Heart right ventricle (tissue), 16 donors: ENCODE results near the gene PLEKHD1. TPM values are rescaled to one million over a fixed set of nuclear protein-coding genes. Genes with fewer than 3 reads are reported as not detected.

Source experiments
- ATAC-seq, 8 donors: fragments of 200-7000 bp; cut with Tn5 transposase; one replicate each; pipeline ENCODE4 v1.9.1; 2020; ENCODE audit warnings: mild to moderate bottlenecking in 8 of 8, moderate library complexity in 8 of 8, moderate number of reproducible peaks in 1 of 8
- DNase-seq, 2 donors: peaks; one replicate each; pipeline ENCODE4 v3.0.0-alpha.2; 2020
- H3K27ac ChIP-seq, 10 donors: fragments of 200-600 bp; sonication (generic) in 2 of 10; one replicate each; pipeline versions ENCODE4 v1.5.0 to v1.8.0; 2020 to 2022; ENCODE audit warnings: mild to moderate bottlenecking in 3 of 10
- H3K27me3 ChIP-seq, 7 donors: fragments of 200-600 bp; one replicate each; pipeline ENCODE4 v1.8.0; 2021 to 2022; ENCODE audit warnings: mild to moderate bottlenecking in 2 of 7
- H3K36me3 ChIP-seq, 9 donors: fragments of 200-600 bp; sonication (generic) in 1 of 9; one replicate each; pipeline versions ENCODE4 v1.5.0 to v1.8.0; 2020 to 2022; ENCODE audit warnings: mild to moderate bottlenecking in 2 of 9
- H3K4me1 ChIP-seq, 9 donors: fragments of 200-600 bp; sonication (generic) in 1 of 9; one replicate each; pipeline versions ENCODE4 v1.5.0 to v1.8.0; 2020 to 2022; ENCODE audit warnings: mild to moderate bottlenecking in 4 of 9
- H3K4me3 ChIP-seq, 10 donors: fragments of 200-600 bp; sonication (generic) in 2 of 10; one replicate each; pipeline versions ENCODE4 v1.5.0 to v1.8.0; 2020 to 2022; ENCODE audit warnings: mild to moderate bottlenecking in 7 of 10, moderate library complexity in 2 of 10
- H3K9me3 ChIP-seq, 11 donors: fragments of 200-600 bp in 10 of 11; sonication (generic) in 2 of 11; one replicate each; pipeline versions ENCODE4 v1.5.0 to v1.8.0; 2013 to 2022; ENCODE audit warnings: mild to moderate bottlenecking in 2 of 11, control low read depth in 1 of 11, moderate library complexity in 1 of 11
- CTCF ChIP-seq, 9 donors: fragments of 200-600 bp; sonication (generic) in 2 of 9; IDR thresholded peaks; one replicate each; pipeline versions ENCODE4 v1.5.0 to v1.8.0; 2021 to 2022; ENCODE audit warnings: antibody characterized with exemption in 9 of 9, mild to moderate bottlenecking in 5 of 9, moderate library complexity in 1 of 9
- WGBS, 2 donors: extraction: QIAGEN DNeasy Blood & Tissue Kit; methylation state at CpG; one replicate each; pipeline ENCODE4 v1.1.7; 2013; ENCODE audit warnings: inconsistent platforms in 1 of 2; 5-methylcytosine and 5-hydroxymethylcytosine counted together
- intact Hi-C, 10 donors: fragments of 100-400 bp; cut with DNase I; formaldehyde crosslinking; loops; one replicate each; pipeline versions ENCODE4 v1.11.1 to v1.14.2; 2022
- polyA plus RNA-seq, 2 donors: library from polyadenylated mRNA; stranded (reverse); fragments of 200-250 nt; gene quantifications; one replicate each; pipeline ENCODE4 v1.2.3, GENCODE V29; 2013
- total RNA-seq, 10 donors: library from RNA; stranded (reverse); fragmentation: NEBNext Ultra II Directional in 3 of 10; extraction: Animal tissue kit (Norgen Biotek cat#: 25700) in 3 of 10; gene quantifications; one replicate each; pipeline versions ENCODE4 v1.2.1 to v1.2.4, GENCODE V29; 2021 to 2023
- donor health status: Arrhythmogenic right ventricular cardiomyopathy.
- donor health status: ischemic (EF 13 %, LVEDD 7.1; RV severe dilation, severe dysfunction).
- donor health status: healthy with polysubstance abuse.
- donor health status: DM: no; HTN: yes; CAD: no.
- donor health status: DM: no; HTN: no; CAD: no.
- donor health status: ischemic (EF 25% LVEDD 6.9; RV normal size, moderate dysfunction).
- donor health status: ischemic (EF 25% LVEDD 5.7; RV mildly dilated, moderate dysfunction).
- donor health status: healthy.
- donor health status: DM: yes; HTN: yes; CAD: no.
- donor health status: Ischemic cardiomyopathy.
- donor health status: ischemic (EF 35%, LVEDD 5.7; RV mildly dilated, moderate dysfunction).
- donor health status: nonischemic (EF 11% LVEDD 7.7; RV severe dilation, severe dysfunction).
- donor health status: DM: yes; HTN: yes; CAD: no.
- donor health status: PGD.
- donor health status: ischemic (EF 29% LVEDD 5.4; RV normal size, mild dysfunction).
- donor health status: nonischemic (EF 23%, LVEDD 6.1; RV moderate dilation, normal function).

The PLEKHD1 gene
- total and polyA plus RNA-seq, 12 donors, result 0.01 to 0.23 (median 0.15) TPM; not detected in 2

- no peak overlapping the region for H3K27ac ChIP-seq
- H3K4me3 ChIP-seq, result no peak overlapping the region
- H3K27me3 ChIP-seq, result peaks cover 0 to 4% (median 0%) of the 10 kb centered on the region in 7 donors
- H3K9me3 ChIP-seq, result no peaks in the 10 kb centered on the region
- intact Hi-C loops, result no loop called here
- 74 to 81% methylated on average over 3 of the region's 3 CpGs for WGBS, 2 donors
- H3K36me3 ChIP-seq, result no peaks in the 10 kb centered on the region
- ATAC-seq (no peak), DNase-seq (no peak)
- TF ChIP-seq CTCF (IDR thresholded peaks at IDR 0.05), result no peak
- H3K4me1 ChIP-seq, result peaks cover 0 to 7% (median 0%) of the 10 kb centered on the region in 9 donors
Measured at GRCh38 chr14:69471436-69471835, 13.1 kb upstream of the PLEKHD1 start.

- peaks cover 0 to 4% (median 0%) of the 10 kb centered on the region in 7 donors for H3K27me3 ChIP-seq
- H3K27ac ChIP-seq, result no peak overlapping the region
- no peak for TF ChIP-seq CTCF (IDR thresholded peaks at IDR 0.05)
- intact Hi-C loops, result no loop called here
- H3K9me3 ChIP-seq, result no peaks in the 10 kb centered on the region
- no peaks in the 10 kb centered on the region for H3K36me3 ChIP-seq
- H3K4me3 ChIP-seq, result no peak overlapping the region
- H3K4me1 ChIP-seq, result peaks cover 0 to 7% (median 0%) of the 10 kb centered on the region in 9 donors
- DNase-seq (no peak), ATAC-seq (no peak)
- 89 to 91% methylated on average over 10 of the region's 10 CpGs for WGBS, 2 donors
Measured at GRCh38 chr14:69471916-69472315, 12.6 kb upstream of the PLEKHD1 start.

- TF ChIP-seq CTCF (IDR thresholded peaks at IDR 0.05), result no peak
- Histone ChIP-seq H3K9me3 (no peaks in the 10 kb centered on the region), H3K36me3 (no peaks in the 10 kb centered on the region), H3K27me3 (peaks cover 0 to 4% (median 0%) of the 10 kb centered on the region in 7 donors), H3K27ac (no peak overlapping the region), H3K4me3 (no peak overlapping the region), H3K4me1 (peaks cover 0 to 7% (median 0%) of the 10 kb centered on the region in 9 donors)
- WGBS, 2 donors, result 63 to 65% methylated on average over 3 of the region's 3 CpGs
- DNase-seq (no peak), ATAC-seq (no peak)
- intact Hi-C loops, result no loop called here
Measured at GRCh38 chr14:69473260-69473659, 11.3 kb upstream of the PLEKHD1 start.

GRCh38 chr14:69473946-69474345 lies 10.6 kb upstream of the PLEKHD1 start:
- intact Hi-C loops, result no loop called here
- no peak for TF ChIP-seq CTCF (IDR thresholded peaks at IDR 0.05)
- Histone ChIP-seq H3K27ac (no peak overlapping the region), H3K9me3 (no peaks in the 10 kb centered on the region), H3K4me3 (no peak overlapping the region), H3K27me3 (peaks cover 0 to 4% (median 0%) of the 10 kb centered on the region in 7 donors), H3K4me1 (peaks cover 0 to 2% (median 0%) of the 10 kb centered on the region in 9 donors), H3K36me3 (no peaks in the 10 kb centered on the region)
- DNase-seq (no peak), ATAC-seq (no peak)
- WGBS, 2 donors, result 86 to 89% methylated on average over 3 of the region's 3 CpGs
